Immature natural killer cell (primary cell): ENCODE results near the gene S100A7. TPM values are rescaled to one million over a fixed set of nuclear protein-coding genes. Genes with fewer than 3 reads are reported as not detected.
A peak's percentile ranks its signal among the peaks of the same experiment; 100 is the strongest.
"Not testable (repeated sequence)": the region's sequence is repeated elsewhere in the genome, so short reads cannot be mapped to it uniquely, and the experiment has no call there.

ENCODE experiments used
- DNase-seq, 3 donors: peaks; one replicate each; pipeline ENCODE4 v3.0.0; 2022; ENCODE audit warnings: mixed read lengths in 1 of 3
- H3K27ac Mint-ChIP-seq, 6 donors: one replicate each; pipeline ENCODE4 v1.8.0; 2020; ENCODE audit warnings: mixed read lengths in 6 of 6, mild to moderate bottlenecking in 5 of 6, inconsistent platforms in 4 of 6, moderate library complexity in 3 of 6
- H3K27me3 Mint-ChIP-seq, 3 donors: one replicate each; pipeline ENCODE4 v1.8.0; 2020 to 2021; ENCODE audit warnings: low read depth in 3 of 3, mild to moderate bottlenecking in 3 of 3, mixed read lengths in 3 of 3, moderate library complexity in 3 of 3, inconsistent platforms in 1 of 3
- H3K36me3 Mint-ChIP-seq, 3 donors: one replicate each; pipeline ENCODE4 v1.8.0; 2020; ENCODE audit warnings: mixed read lengths in 3 of 3, inconsistent platforms in 2 of 3, mild to moderate bottlenecking in 2 of 3
- H3K4me1 Mint-ChIP-seq, 2 donors: one replicate each; pipeline ENCODE4 v1.8.0; 2020; ENCODE audit warnings: inconsistent platforms in 2 of 2, mild to moderate bottlenecking in 2 of 2, mixed read lengths in 2 of 2, moderate library complexity in 1 of 2
- H3K4me3 Mint-ChIP-seq, 5 donors: one replicate each; pipeline ENCODE4 v1.8.0; 2020; ENCODE audit warnings: mild to moderate bottlenecking in 5 of 5, mixed read lengths in 5 of 5, inconsistent platforms in 3 of 5, moderate library complexity in 3 of 5
- H3K9me3 Mint-ChIP-seq, 6 donors: one replicate each; pipeline ENCODE4 v1.8.0; 2020; ENCODE audit warnings: mild to moderate bottlenecking in 6 of 6, mixed read lengths in 6 of 6, inconsistent platforms in 4 of 6, moderate library complexity in 3 of 6
- polyA plus RNA-seq, 3 donors: library from polyadenylated mRNA; unstranded; fragments of 300-500 nt; fragmentation: Illumina TruSeq; gene quantifications; one replicate each; pipeline ENCODE4 v1.2.3, GENCODE V29; 2021

S100A7 gene
- polyA plus RNA-seq, 3 donors from 2014 or later = not detected

DNA sequence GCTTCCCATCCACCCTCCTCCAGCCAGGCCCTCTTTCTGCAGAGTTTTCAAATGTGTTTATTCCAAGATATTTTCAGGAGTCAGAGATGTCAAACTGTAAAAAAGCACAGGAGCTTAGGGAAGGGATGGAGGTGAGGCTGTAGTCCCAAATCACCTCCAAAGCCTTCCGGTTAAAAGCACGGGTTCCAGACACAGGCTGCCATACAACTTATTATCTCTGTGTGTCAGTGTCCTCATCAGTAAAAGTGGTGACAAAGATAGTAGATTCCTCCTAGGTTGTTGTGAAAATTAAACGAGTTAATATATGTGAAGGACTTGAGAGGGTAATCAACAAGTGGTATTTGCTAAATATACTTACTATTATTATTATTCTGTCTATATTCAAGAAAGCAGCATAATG is 29.0 kb downstream of the S100A7 start:
- H3K9me3 Mint-ChIP-seq = no peaks in the 10 kb centered on the region
- H3K4me1 Mint-ChIP-seq = no peaks in the 10 kb centered on the region
- H3K27ac Mint-ChIP-seq = no peak overlapping the region
- H3K27me3 Mint-ChIP-seq = peaks cover 1 to 13% (median 4%) of the 10 kb centered on the region in 3 donors
- H3K4me3 Mint-ChIP-seq = no peak overlapping the region
- no peaks in the 10 kb centered on the region for H3K36me3 Mint-ChIP-seq
- no peak for DNase-seq

DNA sequence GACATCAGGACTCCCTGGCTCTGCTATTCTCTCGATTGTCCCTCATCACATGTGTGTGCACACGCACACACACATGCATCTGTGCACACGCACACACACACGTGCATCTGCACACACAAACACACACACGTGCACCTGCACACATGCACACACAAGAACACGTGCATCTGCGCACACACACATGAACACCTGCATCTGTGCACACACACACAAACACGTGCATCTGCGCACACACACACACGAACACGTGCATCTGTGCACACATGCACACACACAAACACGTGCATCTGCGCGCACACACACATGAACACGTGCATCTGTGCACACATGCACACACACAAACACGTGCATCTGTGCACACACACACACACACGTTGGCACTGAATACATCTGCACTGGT is 29.4 kb downstream of the S100A7 start:
- DNase-seq = no peak
- Mint-ChIP-seq H3K4me1 (no peaks in the 10 kb centered on the region), H3K27ac (no peak overlapping the region), H3K27me3 (peaks cover 1 to 9% (median 4%) of the 10 kb centered on the region in 3 donors), H3K36me3 (no peaks in the 10 kb centered on the region), H3K4me3 (no peak overlapping the region), H3K9me3 (no peaks in the 10 kb centered on the region)

DNA sequence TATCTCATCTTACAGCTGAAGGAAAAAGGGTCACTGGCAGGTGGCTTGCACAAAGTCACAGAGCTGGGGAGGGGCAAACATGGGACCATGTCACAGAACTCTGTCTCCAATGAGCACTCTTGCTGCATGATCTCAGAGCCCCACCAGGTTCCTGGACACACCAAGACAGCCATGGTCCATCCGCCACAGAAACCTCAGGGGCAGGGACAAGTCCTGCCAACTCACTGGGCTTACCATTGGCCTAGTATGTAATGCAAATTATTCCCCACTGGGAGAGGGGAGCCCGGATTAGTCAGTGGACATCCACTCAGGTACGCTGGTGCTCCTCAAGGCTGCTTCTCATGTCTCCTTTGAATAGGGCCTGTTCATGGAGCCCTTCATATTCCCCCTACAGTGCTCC is 29.9 kb downstream of the S100A7 start:
- H3K36me3 Mint-ChIP-seq = no peaks in the 10 kb centered on the region
- H3K27me3 Mint-ChIP-seq = peaks cover 1 to 9% (median 3%) of the 10 kb centered on the region in 3 donors
- DNase-seq = no peak

DNA sequence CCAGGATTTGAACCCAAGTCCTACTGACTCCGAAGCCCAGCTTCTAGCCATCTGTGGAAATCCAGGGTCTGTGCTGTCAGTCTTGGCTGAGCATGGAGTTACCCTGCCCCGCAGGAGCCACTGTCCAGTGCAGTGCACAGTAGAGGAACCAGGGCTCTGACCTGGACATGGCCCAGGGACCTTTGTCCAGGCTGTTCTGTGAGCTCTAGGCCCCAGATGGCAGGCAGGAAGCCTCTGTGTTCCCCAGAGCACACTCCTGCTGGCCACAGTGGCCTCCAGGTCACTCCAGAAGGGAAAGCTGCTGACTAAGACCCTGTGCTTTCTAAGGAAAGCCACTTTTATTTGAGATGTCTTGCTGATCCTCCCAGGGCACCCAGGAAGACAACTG is 30.3 kb downstream of the S100A7 start:
- Mint-ChIP-seq H3K36me3 (no peaks in the 10 kb centered on the region), H3K27ac (no peak overlapping the region), H3K4me3 (no peak overlapping the region), H3K9me3 (no peaks in the 10 kb centered on the region), H3K4me1 (no peaks in the 10 kb centered on the region), H3K27me3 (peaks cover 3 to 9% (median 3%) of the 10 kb centered on the region in 3 donors)
- no peak for DNase-seq

More for the DNA sequence above, 29.9 kb downstream of the S100A7 start:
- H3K9me3 Mint-ChIP-seq = no peaks in the 10 kb centered on the region
- no peaks in the 10 kb centered on the region for H3K4me1 Mint-ChIP-seq
- no peak overlapping the region for H3K27ac Mint-ChIP-seq
- H3K4me3 Mint-ChIP-seq = no peak overlapping the region

DNA sequence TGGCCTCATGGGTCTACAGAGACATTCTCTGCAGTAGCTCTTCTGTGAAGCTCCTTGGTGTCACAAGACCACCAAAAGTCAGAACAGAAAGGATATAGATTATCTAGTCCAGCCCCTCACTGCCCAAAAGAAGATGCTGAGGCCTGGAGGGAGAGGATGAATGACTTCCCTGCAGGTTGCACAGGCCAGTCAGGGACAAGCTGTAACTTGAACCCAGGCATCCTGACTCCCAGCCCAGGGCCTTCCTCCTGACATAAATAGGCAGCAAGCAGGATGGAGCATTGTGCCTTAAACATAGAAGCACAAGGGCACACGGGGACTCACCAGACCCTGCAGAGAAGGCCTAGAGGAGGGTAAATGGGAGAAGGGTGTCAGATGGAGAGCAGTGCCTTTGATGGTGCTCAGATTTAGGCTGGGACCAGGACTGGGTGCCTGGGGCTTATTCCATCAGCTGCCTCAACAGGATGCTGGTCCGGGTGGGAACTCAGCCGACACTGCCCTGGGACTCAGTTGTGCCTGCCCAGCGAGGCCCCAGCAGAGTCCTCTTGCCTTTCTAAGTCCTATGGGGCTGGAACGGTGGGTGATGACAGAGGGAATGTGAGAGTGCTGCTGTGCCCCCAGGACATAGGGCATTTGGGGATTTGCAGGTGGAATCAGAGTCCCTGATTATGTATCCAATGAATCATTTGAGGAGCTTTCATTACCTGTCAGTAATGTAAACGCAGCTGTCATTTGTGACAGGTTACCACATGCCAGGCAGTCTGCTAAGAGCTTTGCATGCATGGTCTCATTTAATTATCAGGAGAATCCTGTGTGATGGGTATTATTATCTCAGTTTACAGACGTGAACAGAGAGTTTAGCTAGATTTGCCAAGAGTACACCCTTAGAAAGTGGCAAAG is 30.9 kb downstream of the S100A7 start:
- Mint-ChIP-seq H3K4me1 (no peaks in the 10 kb centered on the region), H3K27me3 (peaks cover 3 to 14% (median 3%) of the 10 kb centered on the region in 3 donors), H3K9me3 (peaks cover 0 to 1% (median 0%) of the 10 kb centered on the region in 6 donors), H3K36me3 (no peaks in the 10 kb centered on the region), H3K4me3 (no peak overlapping the region), H3K27ac (no peak overlapping the region)
- no peak for DNase-seq

DNA sequence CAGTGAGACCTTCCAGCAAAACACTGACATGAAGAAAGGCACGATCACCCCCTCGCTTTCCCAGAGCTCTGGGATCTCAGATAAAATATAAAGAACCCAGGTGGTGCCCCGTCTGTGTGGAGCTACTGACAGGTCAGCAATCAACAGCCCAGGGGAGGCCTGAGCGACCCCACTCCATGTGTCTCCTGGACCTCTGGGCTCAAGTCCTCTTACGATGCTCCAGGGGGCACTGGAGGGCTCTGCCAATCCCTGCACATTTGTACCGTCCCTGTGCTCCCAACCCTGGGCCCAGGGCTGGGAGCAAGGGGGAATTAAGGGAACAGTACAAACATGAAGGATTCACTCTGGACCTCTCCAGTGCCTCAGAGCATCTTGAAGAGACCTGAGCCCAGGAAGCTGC is 31.7 kb downstream of the S100A7 start:
- Mint-ChIP-seq H3K27me3 (peaks cover 4 to 14% (median 7%) of the 10 kb centered on the region in 3 donors), H3K36me3 (no peaks in the 10 kb centered on the region), H3K4me3 (no peak overlapping the region), H3K27ac (no peak overlapping the region), H3K4me1 (no peaks in the 10 kb centered on the region), H3K9me3 (peaks cover 0 to 1% (median 0%) of the 10 kb centered on the region in 6 donors)
- no peak for DNase-seq

DNA sequence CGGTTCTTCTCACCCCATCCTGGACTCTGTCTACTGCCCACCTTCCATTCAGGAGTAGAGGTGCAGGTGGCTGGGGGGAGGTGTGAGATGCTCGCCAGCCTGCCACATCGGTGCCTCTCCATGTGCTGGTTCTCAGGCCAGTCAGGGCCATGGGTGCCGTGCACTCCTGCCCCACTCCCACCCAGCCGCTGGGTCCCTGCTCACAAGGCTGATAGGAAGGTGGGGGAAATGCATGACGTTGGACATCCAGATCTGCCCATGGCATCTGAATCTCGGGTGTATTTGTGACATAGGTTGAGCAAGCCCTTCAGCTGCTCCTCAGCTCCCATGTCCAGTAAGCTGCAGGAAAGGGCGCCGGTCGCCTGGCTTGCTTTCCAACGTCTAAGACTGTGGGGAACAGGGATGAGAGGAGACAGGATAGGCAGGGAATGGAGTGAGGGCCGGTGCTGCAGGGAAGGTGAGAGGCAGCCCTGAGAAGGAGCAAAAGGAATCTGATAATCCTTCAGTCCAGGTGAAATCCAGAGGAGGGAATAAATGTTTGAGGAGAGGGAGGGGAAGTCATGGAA is 32.3 kb downstream of the S100A7 start:
- Mint-ChIP-seq H3K4me3 (no peak overlapping the region), H3K9me3 (peaks cover 0 to 1% (median 0%) of the 10 kb centered on the region in 6 donors), H3K27ac (no peak overlapping the region), H3K36me3 (no peaks in the 10 kb centered on the region), H3K4me1 (no peaks in the 10 kb centered on the region), H3K27me3 (peaks cover 4 to 14% (median 7%) of the 10 kb centered on the region in 3 donors)
- DNase-seq = no peak

DNA sequence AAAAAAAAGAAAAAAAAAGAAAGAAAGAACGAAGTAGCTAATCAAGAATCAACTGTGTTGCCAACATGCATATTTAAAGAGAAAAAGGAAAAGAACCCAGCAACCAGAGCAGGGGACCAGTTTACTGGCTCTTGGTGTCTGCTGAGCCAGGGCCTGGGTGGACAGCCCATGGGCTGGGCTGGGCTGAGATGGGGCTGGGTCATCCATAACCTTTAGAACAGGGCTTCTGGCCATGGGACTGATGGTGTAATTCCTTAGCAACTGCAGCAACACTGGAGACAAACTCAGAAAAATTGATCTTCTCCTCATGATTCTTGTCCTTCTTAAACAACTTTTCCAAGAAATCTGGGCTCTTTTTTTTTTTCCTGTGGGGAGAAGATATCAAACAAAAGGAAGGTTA is 33.6 kb downstream of the S100A7 start:
- Mint-ChIP-seq H3K36me3 (no peaks in the 10 kb centered on the region), H3K4me3 (no peak overlapping the region), H3K9me3 (peaks cover 0 to 1% (median 0%) of the 10 kb centered on the region in 6 donors), H3K4me1 (no peaks in the 10 kb centered on the region), H3K27me3 (peaks cover 4 to 11% (median 10%) of the 10 kb centered on the region in 3 donors), H3K27ac (no peak overlapping the region)
- DNase-seq = no peak

DNA sequence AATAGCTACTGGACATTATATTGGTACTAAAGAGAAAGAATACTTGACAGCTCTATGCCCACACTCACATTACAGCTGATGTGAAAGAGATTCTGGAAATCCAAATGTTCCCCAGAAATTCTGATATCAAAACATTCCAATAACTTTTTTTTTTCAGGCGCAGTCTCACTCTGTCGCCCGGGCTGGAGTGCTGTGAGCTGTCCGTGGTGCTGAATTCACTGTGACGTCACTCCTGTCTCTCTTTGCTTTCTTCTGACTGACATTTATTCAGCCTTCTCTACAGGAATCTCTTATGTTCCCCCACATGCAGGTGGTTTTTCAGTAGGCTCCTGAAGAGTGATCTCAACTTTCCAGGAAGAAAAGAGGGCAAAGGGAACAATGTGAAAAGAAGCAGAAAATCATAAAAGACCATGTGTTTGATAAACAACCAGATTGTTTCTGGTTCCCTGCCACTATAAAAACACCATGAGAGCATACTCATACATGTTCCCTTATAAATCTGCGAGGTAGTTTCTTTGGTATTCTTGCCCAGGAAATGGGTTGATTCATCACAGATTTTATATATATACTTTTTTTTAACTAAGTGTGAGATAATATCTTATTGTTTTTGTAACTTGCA is 37.9 kb downstream of the S100A7 start:
- H3K27ac Mint-ChIP-seq = no peak overlapping the region
- no peak overlapping the region for H3K4me3 Mint-ChIP-seq
- no peaks in the 10 kb centered on the region for H3K4me1 Mint-ChIP-seq
- peaks cover 2 to 14% (median 6%) of the 10 kb centered on the region in 3 donors for H3K27me3 Mint-ChIP-seq
- peaks cover 0 to 4% (median 0%) of the 10 kb centered on the region in 3 donors for H3K36me3 Mint-ChIP-seq
- H3K9me3 Mint-ChIP-seq = peaks cover 0 to 1% (median 0%) of the 10 kb centered on the region in 6 donors
- peak; percentile 28 to 58 (median 42) for DNase-seq

DNA sequence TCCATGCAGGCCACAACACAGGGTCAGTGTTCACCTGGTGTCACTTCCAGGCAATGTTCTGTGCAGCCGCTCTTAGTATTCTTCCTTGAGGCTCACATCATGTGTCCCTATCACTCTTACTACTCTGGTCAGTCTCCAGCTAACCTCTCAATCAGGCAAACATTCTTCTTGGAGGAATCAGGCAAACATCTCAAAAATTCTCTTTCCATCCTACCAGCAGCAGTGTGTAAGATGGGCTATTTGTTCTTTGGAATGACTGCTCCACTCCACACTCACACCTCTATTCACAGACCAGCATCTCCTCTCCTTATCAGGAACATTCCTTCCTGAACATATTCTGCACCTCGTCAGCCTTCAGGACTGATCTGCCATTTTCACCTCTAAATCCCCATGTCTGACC is 40.1 kb downstream of the S100A7 start:
- H3K9me3 Mint-ChIP-seq = peaks cover 0 to 1% (median 0%) of the 10 kb centered on the region in 6 donors
- peaks cover 2 to 12% (median 6%) of the 10 kb centered on the region in 3 donors for H3K27me3 Mint-ChIP-seq
- no peak overlapping the region for H3K27ac Mint-ChIP-seq
- DNase-seq = no peak
- H3K36me3 Mint-ChIP-seq = peaks cover 0 to 4% (median 0%) of the 10 kb centered on the region in 3 donors
- H3K4me1 Mint-ChIP-seq = no peaks in the 10 kb centered on the region
- no peak overlapping the region for H3K4me3 Mint-ChIP-seq

DNA sequence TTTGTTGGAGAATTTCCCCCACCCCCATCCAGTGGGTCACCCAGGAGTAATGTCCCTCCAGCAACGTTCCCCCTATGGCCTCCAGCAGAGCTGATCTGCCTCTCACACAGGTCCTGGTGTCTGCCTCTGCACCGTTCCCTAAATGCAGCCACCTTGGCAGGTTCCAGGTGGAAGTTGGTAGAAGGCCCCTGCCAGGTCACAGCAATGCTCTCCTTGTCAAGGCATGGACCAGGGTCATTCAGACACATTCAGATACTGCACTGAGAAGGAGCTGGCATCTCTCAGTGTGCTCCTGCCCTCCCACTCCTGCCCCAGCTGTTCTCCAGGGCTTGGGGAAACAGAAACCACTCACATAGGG is 41.0 kb downstream of the S100A7 start:
- not testable (repeated sequence) for H3K9me3 Mint-ChIP-seq, DNase-seq, H3K4me1 Mint-ChIP-seq, H3K36me3 Mint-ChIP-seq, H3K4me3 Mint-ChIP-seq, H3K27ac Mint-ChIP-seq
- H3K27me3 Mint-ChIP-seq = peaks cover 1 to 13% (median 2%) of the 10 kb centered on the region in 3 donors

DNA sequence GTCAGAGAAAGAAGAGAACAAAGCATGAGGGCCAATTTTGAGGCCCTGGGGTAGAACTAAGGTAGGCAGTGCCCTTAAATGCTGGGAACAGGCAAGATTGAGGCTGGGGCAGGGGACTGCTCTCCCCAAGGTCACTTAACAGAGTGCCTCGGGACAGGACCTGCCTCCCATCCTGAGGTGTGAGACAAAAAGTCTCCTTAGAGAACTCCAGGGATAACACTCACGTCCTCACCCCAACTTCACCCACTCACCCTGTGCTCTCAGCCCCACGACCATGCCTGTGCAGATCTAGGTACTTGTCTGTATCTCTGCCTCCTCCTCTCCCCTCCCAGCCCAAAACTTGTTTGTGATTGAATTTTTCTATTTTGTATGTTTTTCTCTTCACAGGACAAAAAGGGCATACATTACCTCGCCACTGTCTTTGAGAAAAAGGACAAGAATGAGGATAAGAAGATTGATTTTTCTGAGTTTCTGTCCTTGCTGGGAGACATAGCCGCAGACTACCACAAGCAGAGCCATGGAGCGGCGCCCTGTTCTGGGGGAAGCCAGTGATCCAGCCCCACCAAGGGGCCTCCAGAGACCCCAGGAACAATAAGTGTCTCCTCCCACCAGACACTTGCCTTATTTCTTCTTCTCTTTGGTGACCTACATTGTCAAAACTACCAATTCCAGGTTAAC is 41.6 kb downstream of the S100A7 start:
- not testable (repeated sequence) for H3K4me1 Mint-ChIP-seq, H3K27ac Mint-ChIP-seq, H3K4me3 Mint-ChIP-seq, DNase-seq, H3K36me3 Mint-ChIP-seq, H3K27me3 Mint-ChIP-seq, H3K9me3 Mint-ChIP-seq

DNA sequence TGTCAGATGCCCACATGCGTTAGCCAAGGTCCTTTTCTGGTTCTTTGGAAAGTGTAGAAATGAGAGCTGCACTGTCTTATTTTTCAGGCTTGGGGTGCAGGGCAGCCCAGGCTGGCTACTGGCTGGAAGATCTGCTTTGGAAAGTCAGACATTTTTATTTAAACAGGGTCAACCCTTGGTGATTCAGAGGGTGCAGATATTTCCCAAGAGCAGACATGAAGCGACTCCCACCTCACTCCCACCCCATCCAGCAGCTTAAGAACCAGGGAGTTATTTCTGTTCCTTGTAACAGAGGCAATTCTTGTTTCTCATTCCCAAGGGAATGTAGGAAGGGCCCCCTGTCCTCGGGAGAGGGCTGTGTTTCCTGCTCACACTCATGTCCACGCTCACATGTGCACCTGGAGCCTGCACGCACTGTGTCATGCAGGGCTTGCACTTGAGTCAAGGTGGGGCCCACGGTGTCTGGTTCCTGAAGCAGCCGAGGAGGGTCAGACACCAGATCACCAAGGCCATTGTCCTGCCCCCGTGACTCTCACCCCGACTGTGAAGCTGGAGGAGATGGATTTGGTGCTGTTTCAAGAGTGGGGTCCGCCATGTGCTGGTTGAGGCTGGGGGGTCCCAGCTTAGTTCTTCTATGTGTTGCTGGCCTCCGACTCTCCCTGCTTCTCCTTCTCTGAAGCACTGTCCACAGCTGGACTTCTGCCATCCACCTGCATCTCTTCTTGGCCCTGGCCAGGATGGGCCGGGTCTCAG is 43.1 kb downstream of the S100A7 start:
- Mint-ChIP-seq H3K9me3 (peaks cover 0 to 2% (median 0%) of the 10 kb centered on the region in 6 donors), H3K27me3 (peaks cover 1 to 9% (median 2%) of the 10 kb centered on the region in 3 donors), H3K4me1 (no peaks in the 10 kb centered on the region), H3K27ac (no peak overlapping the region), H3K4me3 (no peak overlapping the region), H3K36me3 (peaks cover 0 to 4% (median 0%) of the 10 kb centered on the region in 3 donors)
- no peak for DNase-seq
